Panc1 (cell line): Measurements from ENCODE around the gene HASPIN. TPM values are rescaled to one million over a fixed set of nuclear protein-coding genes. Genes with fewer than 3 reads are reported as not detected.

Experiments used
- ATAC-seq: fragments of 200-7000 bp; cut with Tn5 transposase; 2 replicates; pipeline ENCODE4 v1.9.1; 2020; ENCODE audit warnings: mild to moderate bottlenecking, moderate library complexity
- BruUV-seq: library from RNA; stranded (reverse); fragments of 400-500 nt; replicated peaks from 2 replicates; lab custom pipeline; 2021; lab: Mats Ljungman, UMichigan
- CTCF ChIA-PET: fragments of 300-600 bp; sonication (Branson Sonifier 250); formaldehyde crosslinking; loops from one replicate; lab custom pipeline; 2022; ENCODE audit warnings: antibody characterized with exemption; lab: Charles Lee
- POLR2A ChIA-PET: fragments of 300-600 bp; sonication (Branson Sonifier 250); formaldehyde crosslinking; loops from one replicate; lab custom pipeline; 2022; ENCODE audit warnings: antibody characterized with exemption; lab: Charles Lee
- DNase-seq: peaks from one replicate; pipeline ENCODE4 v3.0.0-alpha.2; 2010; ENCODE audit warnings: low read depth, low spot score
- H3K27ac ChIP-seq: 2 replicates; pipeline ENCODE4 v1.5.1; 2011; ENCODE audit warnings: mild to moderate bottlenecking, low read length, inconsistent platforms
- H3K27me3 ChIP-seq: fragments of 200-500 bp; sonication (Bioruptor generic); 2 replicates; pipeline ENCODE4 v1.6.0; 2014; ENCODE audit warnings: low read length, inconsistent platforms; ENCODE audit not compliant: control insufficient read depth, insufficient read depth
- H3K36me3 ChIP-seq: fragments of 200-500 bp; sonication (Bioruptor generic); 2 replicates; pipeline ENCODE4 v1.5.1; 2014; ENCODE audit warnings: inconsistent platforms, mild to moderate bottlenecking, low read length, moderate library complexity; ENCODE audit not compliant: control insufficient read depth, insufficient read depth
- H3K4me1 ChIP-seq: 2 replicates; pipeline ENCODE4 v1.5.1; 2011; ENCODE audit warnings: inconsistent platforms, mild to moderate bottlenecking, low read length, moderate library complexity; ENCODE audit not compliant: control insufficient read depth, insufficient read depth
- H3K4me3 ChIP-seq, 2 experiments: 2 replicates each; pipeline ENCODE4 v1.5.1; 2011 to 2012; ENCODE audit warnings: low read depth in 2 of 2, low read length in 2 of 2, mild to moderate bottlenecking in 2 of 2, inconsistent platforms in 1 of 2, moderate library complexity in 1 of 2
- H3K9me3 ChIP-seq: fragments of 200-500 bp; sonication (Bioruptor generic); 2 replicates; pipeline ENCODE4 v1.5.1; 2014; ENCODE audit warnings: low read depth, mild to moderate bottlenecking, inconsistent platforms, low read length, moderate library complexity; ENCODE audit not compliant: control insufficient read depth, insufficient read depth
- POLR2AphosphoS5 ChIP-seq: IDR thresholded peaks from 2 replicates; pipeline ENCODE4 v1.6.1; 2012; ENCODE audit warnings: mild to moderate bottlenecking, low read depth, low read length, moderate library complexity
- REST ChIP-seq, 2 experiments: IDR thresholded peaks; 2 replicates each; pipeline ENCODE4 v1.6.1; 2011 to 2012; ENCODE audit warnings: low read depth in 2 of 2, control low read depth in 1 of 2, low read length in 1 of 2, mild to moderate bottlenecking in 1 of 2, moderate library complexity in 1 of 2; ENCODE audit not compliant: insufficient read depth in 1 of 2
- SIN3A ChIP-seq: IDR thresholded peaks from 2 replicates; pipeline ENCODE4 v1.6.1; 2012; ENCODE audit warnings: low read depth, mild to moderate bottlenecking, low read length, moderate library complexity, borderline replicate concordance; ENCODE audit not compliant: insufficient read depth
- TCF7L2 ChIP-seq: IDR thresholded peaks from 2 replicates; pipeline ENCODE4 v1.6.1; 2011; ENCODE audit warnings: mild to moderate bottlenecking, low read depth, low read length, inconsistent platforms
- in situ Hi-C: cut with HindIII; loops from 2 replicates; pipeline ENCODE4 v1.10.0; 2016; ENCODE audit warnings: low sequenced_read_pairs, low pct_unique_long_range_greater_than_20kb
- intact Hi-C: fragments of 100-400 bp; cut with micrococcal nuclease; formaldehyde crosslinking; loops from one replicate; pipeline ENCODE4 v1.10.0; 2022; ENCODE audit not compliant: unreplicated experiment
- total RNA-seq: library from RNA; stranded (reverse); gene quantifications from one replicate; pipeline ENCODE4 v1.2.1, GENCODE V29; 2021; ENCODE audit not compliant: unreplicated experiment
- TF ChIP-seq, protein P1 (sequence below): fragments of 450-650 bp; IDR thresholded peaks from 2 replicates; pipeline ENCODE4 v1.5.1; 2017; ENCODE audit warnings: mild to moderate bottlenecking

HASPIN gene
- total RNA-seq, 1 experiment from 2014 or later, result 10.6 TPM

GRCh38 chr17:3693141-3693540 lies 30.6 kb upstream of the HASPIN start:
- ChIA-PET CTCF (interaction anchor here (0.7 kb wide), 1 partner anchor 400 kb away, joined by 3 read pairs; no protein-coding TSS in a partner anchor), POLR2A (no interaction called here)
- no peaks in the 10 kb centered on the region for H3K27me3 ChIP-seq
- no TSS peak for BruUV-seq
- no peak overlapping the region for H3K27ac ChIP-seq
- intact Hi-C loops (no loop called here), in situ Hi-C loops (no loop called here)
- DNase-seq (no peak), ATAC-seq (no peak)
- no peak overlapping the region for H3K4me3 ChIP-seq
- H3K9me3 ChIP-seq, result no peaks in the 10 kb centered on the region
- H3K36me3 ChIP-seq, result no peaks in the 10 kb centered on the region
- H3K4me1 ChIP-seq, result peaks cover 4% of the 10 kb centered on the region
- no peak for TF ChIP-seq SIN3A
- TF ChIP-seq TCF7L2, result no peak
- no peak for TF ChIP-seq REST (IDR thresholded peaks at IDR 0.05; ENCODE audit: insufficient read depth in 1 of 2, low read depth in 2 of 2, low read length in 1 of 2)
- TF ChIP-seq POLR2AphosphoS5, result no peak
- TF ChIP-seq, protein P1, sequence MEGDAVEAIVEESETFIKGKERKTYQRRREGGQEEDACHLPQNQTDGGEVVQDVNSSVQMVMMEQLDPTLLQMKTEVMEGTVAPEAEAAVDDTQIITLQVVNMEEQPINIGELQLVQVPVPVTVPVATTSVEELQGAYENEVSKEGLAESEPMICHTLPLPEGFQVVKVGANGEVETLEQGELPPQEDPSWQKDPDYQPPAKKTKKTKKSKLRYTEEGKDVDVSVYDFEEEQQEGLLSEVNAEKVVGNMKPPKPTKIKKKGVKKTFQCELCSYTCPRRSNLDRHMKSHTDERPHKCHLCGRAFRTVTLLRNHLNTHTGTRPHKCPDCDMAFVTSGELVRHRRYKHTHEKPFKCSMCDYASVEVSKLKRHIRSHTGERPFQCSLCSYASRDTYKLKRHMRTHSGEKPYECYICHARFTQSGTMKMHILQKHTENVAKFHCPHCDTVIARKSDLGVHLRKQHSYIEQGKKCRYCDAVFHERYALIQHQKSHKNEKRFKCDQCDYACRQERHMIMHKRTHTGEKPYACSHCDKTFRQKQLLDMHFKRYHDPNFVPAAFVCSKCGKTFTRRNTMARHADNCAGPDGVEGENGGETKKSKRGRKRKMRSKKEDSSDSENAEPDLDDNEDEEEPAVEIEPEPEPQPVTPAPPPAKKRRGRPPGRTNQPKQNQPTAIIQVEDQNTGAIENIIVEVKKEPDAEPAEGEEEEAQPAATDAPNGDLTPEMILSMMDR, result no peak

DNA sequence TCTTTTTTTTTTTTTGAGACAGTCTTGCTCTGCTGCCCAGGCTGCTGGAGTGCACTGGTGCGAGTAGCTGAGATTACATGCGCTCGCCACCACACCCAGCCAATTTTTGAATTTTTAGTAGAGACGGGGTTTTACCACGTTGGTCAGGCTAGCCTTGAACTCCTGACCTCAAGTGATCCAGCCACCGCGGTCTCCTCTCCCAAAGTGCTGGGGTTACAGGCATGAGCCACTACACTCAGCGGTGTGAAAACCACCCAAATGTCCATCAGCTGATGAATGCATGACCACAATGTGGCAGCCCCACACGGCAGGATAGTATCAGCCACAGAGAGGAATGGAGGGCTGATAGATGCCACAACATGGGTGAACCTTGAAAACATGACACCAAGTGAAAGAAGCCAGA lies 29.9 kb upstream of the HASPIN start:
- TF ChIP-seq, protein P1, result no peak
- TF ChIP-seq SIN3A (no peak), REST (IDR thresholded peaks at IDR 0.05; ENCODE audit: insufficient read depth in 1 of 2, low read depth in 2 of 2, low read length in 1 of 2) (no peak), TCF7L2 (no peak), POLR2AphosphoS5 (no peak)
- in situ Hi-C loops (no loop called here), intact Hi-C loops (no loop called here)
- ChIA-PET CTCF (no interaction called here), POLR2A (no interaction called here)
- no peaks in the 10 kb centered on the region for H3K9me3 ChIP-seq
- no TSS peak for BruUV-seq
- no peaks in the 10 kb centered on the region for H3K36me3 ChIP-seq
- ATAC-seq, result no peak
- H3K4me3 ChIP-seq, result no peak overlapping the region
- no peak for DNase-seq
- H3K27me3 ChIP-seq, result no peaks in the 10 kb centered on the region
- no peak overlapping the region for H3K27ac ChIP-seq
- H3K4me1 ChIP-seq, result peaks cover 4% of the 10 kb centered on the region
